Skeletal muscle satellite cell (primary cell): ENCODE data around the gene FAM184A.

Experiments
- H3K27me3 ChIP-seq: 2 replicates; pipeline ENCODE4 v1.7.0; 2013; ENCODE audit warnings: low read length; ENCODE audit not compliant: control insufficient read depth, insufficient read depth
- H3K36me3 ChIP-seq: 2 replicates; pipeline ENCODE4 v1.7.0; 2013; ENCODE audit warnings: mild to moderate bottlenecking, control low read depth, low read length; ENCODE audit not compliant: insufficient read depth
- H3K4me1 ChIP-seq: 2 replicates; pipeline ENCODE4 v1.7.0; 2013; ENCODE audit warnings: low read length; ENCODE audit not compliant: control insufficient read depth, insufficient read depth
- H3K4me2 ChIP-seq: 2 replicates; pipeline ENCODE4 v1.7.0; 2013; ENCODE audit warnings: mild to moderate bottlenecking, low read length
- H3K4me3 ChIP-seq: 2 replicates; pipeline ENCODE4 v1.7.0; 2013; ENCODE audit warnings: low read length
- H3K9ac ChIP-seq: 2 replicates; pipeline ENCODE4 v1.7.0; 2013; ENCODE audit warnings: mild to moderate bottlenecking, low read depth, low read length, moderate library complexity
- H3K9me3 ChIP-seq: replicated peaks from 2 replicates; pipeline ENCODE4 v1.7.0; 2013; ENCODE audit warnings: mild to moderate bottlenecking, control low read depth, low read length

Gene FAM184A

GRCh38 chr6:118945217-118945616, 133.2 kb downstream of the FAM184A start:
- Histone ChIP-seq H3K27me3 (no peaks in the 10 kb centered on the region), H3K4me3 (no peak overlapping the region), H3K4me2 (no peak overlapping the region), H3K4me1 (no peaks in the 10 kb centered on the region), H3K9ac (no peak overlapping the region), H3K9me3 (no peaks in the 10 kb centered on the region), H3K36me3 (no peaks in the 10 kb centered on the region)

- no peaks in the 10 kb centered on the region for H3K4me1 ChIP-seq
- no peaks in the 10 kb centered on the region for H3K27me3 ChIP-seq
- no peak overlapping the region for H3K9ac ChIP-seq
- no peak overlapping the region for H3K4me2 ChIP-seq
- H3K36me3 ChIP-seq, result no peaks in the 10 kb centered on the region
- H3K9me3 ChIP-seq, result no peaks in the 10 kb centered on the region
- H3K4me3 ChIP-seq, result no peak overlapping the region
Measured at GRCh38 chr6:118940770-118941169, 137.7 kb downstream of the FAM184A start.

- H3K4me1 ChIP-seq, result peaks cover 3% of the 10 kb centered on the region
- H3K4me2 ChIP-seq, result no peak overlapping the region
Measured at GRCh38 chr6:118939683-118940082, 138.8 kb downstream of the FAM184A start.

GRCh38 chr6:118935978-118936703, 142.3 kb downstream of the FAM184A start:
- Histone ChIP-seq H3K9ac (no peak overlapping the region), H3K4me3 (no peak overlapping the region), H3K4me1 (peaks cover 3% of the 10 kb centered on the region), H3K27me3 (no peaks in the 10 kb centered on the region), H3K9me3 (no peaks in the 10 kb centered on the region), H3K4me2 (peak overlapping the region; percentile 96), H3K36me3 (peaks cover 3% of the 10 kb centered on the region)

More at GRCh38 chr6:118939683-118940082, 138.8 kb downstream of the FAM184A start:
- no peak overlapping the region for H3K9ac ChIP-seq
- H3K4me3 ChIP-seq, result no peak overlapping the region
- no peaks in the 10 kb centered on the region for H3K9me3 ChIP-seq
- no peaks in the 10 kb centered on the region for H3K36me3 ChIP-seq
- H3K27me3 ChIP-seq, result no peaks in the 10 kb centered on the region

- Histone ChIP-seq H3K9ac (peak overlapping the region; percentile 94), H3K9me3 (no peaks in the 10 kb centered on the region), H3K4me1 (peaks cover 3% of the 10 kb centered on the region), H3K36me3 (peaks cover 10% of the 10 kb centered on the region), H3K4me2 (peak overlapping the region; percentile 96), H3K4me3 (peak overlapping the region; percentile 96), H3K27me3 (no peaks in the 10 kb centered on the region)
Measured at GRCh38 chr6:118935331-118935668, 143.2 kb downstream of the FAM184A start.

GRCh38 chr6:118934461-118935330, 143.8 kb downstream of the FAM184A start, which contains the start of gene MCM9:
Gene MCM9, minus strand, starts transcription at chr6:118935159. Its CDS starts 3,436 bp downstream, at chr6:118931723.
- Histone ChIP-seq H3K27me3 (no peaks in the 10 kb centered on the region), H3K4me2 (peak within 1 kb of the TSS; percentile 96), H3K9ac (peak within 1 kb of the TSS; percentile 94), H3K4me1 (peaks cover 3% of the 10 kb centered on the region), H3K9me3 (no peaks in the 10 kb centered on the region), H3K4me3 (peak within 1 kb of the TSS; percentile 96), H3K36me3 (peaks cover 12% of the 10 kb centered on the region)

GRCh38 chr6:118933855-118934460, 144.5 kb downstream of the FAM184A start:
- no peaks in the 10 kb centered on the region for H3K27me3 ChIP-seq
- H3K4me3 ChIP-seq, result peak overlapping the region; percentile 96
- no peak overlapping the region for H3K9ac ChIP-seq
- H3K4me1 ChIP-seq, result peaks cover 3% of the 10 kb centered on the region
- H3K9me3 ChIP-seq, result no peaks in the 10 kb centered on the region
- peaks cover 20% of the 10 kb centered on the region for H3K36me3 ChIP-seq
- peak overlapping the region; percentile 96 for H3K4me2 ChIP-seq

- H3K27me3 ChIP-seq, result no peaks in the 10 kb centered on the region
- H3K4me2 ChIP-seq, result no peak overlapping the region
- H3K4me1 ChIP-seq, result peaks cover 3% of the 10 kb centered on the region
- H3K9ac ChIP-seq, result no peak overlapping the region
- H3K9me3 ChIP-seq, result no peaks in the 10 kb centered on the region
- H3K4me3 ChIP-seq, result no peak overlapping the region
- peaks cover 27% of the 10 kb centered on the region for H3K36me3 ChIP-seq
Measured at GRCh38 chr6:118932421-118932820, 146.0 kb downstream of the FAM184A start.

GRCh38 chr6:118931436-118931835, 147.0 kb downstream of the FAM184A start:
- no peak overlapping the region for H3K9ac ChIP-seq
- H3K27me3 ChIP-seq, result no peaks in the 10 kb centered on the region
- H3K4me3 ChIP-seq, result no peak overlapping the region
- H3K4me1 ChIP-seq, result peaks cover 3% of the 10 kb centered on the region
- no peak overlapping the region for H3K4me2 ChIP-seq
- peaks cover 27% of the 10 kb centered on the region for H3K36me3 ChIP-seq
- H3K9me3 ChIP-seq, result no peaks in the 10 kb centered on the region

- Histone ChIP-seq H3K27me3 (no peaks in the 10 kb centered on the region), H3K9ac (no peak overlapping the region), H3K4me3 (no peak overlapping the region), H3K4me2 (no peak overlapping the region), H3K4me1 (peaks cover 3% of the 10 kb centered on the region), H3K36me3 (peaks cover 27% of the 10 kb centered on the region), H3K9me3 (no peaks in the 10 kb centered on the region)
Measured at GRCh38 chr6:118930680-118931079, 147.8 kb downstream of the FAM184A start.

GRCh38 chr6:118923035-118923434, 155.4 kb downstream of the FAM184A start:
- no peak overlapping the region for H3K9ac ChIP-seq
- peaks cover 35% of the 10 kb centered on the region for H3K36me3 ChIP-seq
- no peak overlapping the region for H3K4me3 ChIP-seq
- no peaks in the 10 kb centered on the region for H3K27me3 ChIP-seq
- no peak overlapping the region for H3K4me2 ChIP-seq
- no peaks in the 10 kb centered on the region for H3K9me3 ChIP-seq
- H3K4me1 ChIP-seq, result no peaks in the 10 kb centered on the region
